Right atrium auricular region (tissue), 2 donors: Measurements from ENCODE around the gene GTF2IRD1. TPM values are rescaled to one million over a fixed set of nuclear protein-coding genes. Genes with fewer than 3 reads are reported as not detected.
"Not testable (repeated sequence)": the region's sequence is repeated elsewhere in the genome, so short reads cannot be mapped to it uniquely, and the experiment has no call there.

Experiments
- DNase-seq: peaks from one replicate; pipeline ENCODE4 v3.0.0-alpha.2; 2019; ENCODE audit warnings: low spot score
- H3K27ac ChIP-seq, 2 donors: fragments of 200-600 bp; sonication (generic); 1 replicate in 1 of 2; 2 replicates in 1 of 2; pipeline ENCODE4 v1.5.1; 2016 to 2019
- H3K27me3 ChIP-seq, 2 donors: fragments of 200-600 bp; sonication (generic); one replicate each; pipeline versions ENCODE4 v1.5.1 to v1.6.0; 2017 to 2019
- H3K36me3 ChIP-seq: fragments of 200-600 bp; sonication (generic); one replicate; pipeline ENCODE4 v1.5.1; 2016
- H3K4me1 ChIP-seq, 2 donors: fragments of 200-600 bp; sonication (generic); one replicate each; pipeline versions ENCODE4 v1.5.1 to v1.6.0; 2017 to 2019
- H3K4me3 ChIP-seq, 2 donors: fragments of 200-600 bp; sonication (generic); 1 replicate in 1 of 2; 2 replicates in 1 of 2; pipeline ENCODE4 v1.5.1; 2017 to 2019; ENCODE audit warnings: mild to moderate bottlenecking in 1 of 2, moderate library complexity in 1 of 2
- H3K9me3 ChIP-seq, 2 donors: fragments of 200-600 bp; sonication (generic); one replicate each; pipeline ENCODE4 v1.5.1; 2019
- CTCF ChIP-seq, 2 donors: fragments of 200-600 bp; sonication (generic); IDR thresholded peaks; one replicate each; pipeline ENCODE4 v1.5.1; 2019; ENCODE audit warnings: antibody characterized with exemption in 2 of 2
- total RNA-seq, 2 donors: library from RNA; depleted of rRNA; stranded (reverse); fragments of >200 nt; gene quantifications; one replicate each; pipeline ENCODE4 v1.1.0, GENCODE V29; 2016

The GTF2IRD1 gene
- total RNA-seq, 2 donors from 2014 or later = 15.6 to 16.5 TPM

- H3K9me3 ChIP-seq = no peaks in the 10 kb centered on the region
- no peak for TF ChIP-seq CTCF (IDR thresholded peaks at IDR 0.05)
- peak overlapping the region; percentile 80 to 91 for H3K27ac ChIP-seq
- H3K4me3 ChIP-seq = no peak overlapping the region
- peaks cover 34% of the 10 kb centered on the region for H3K36me3 ChIP-seq
- H3K4me1 ChIP-seq = peaks cover 0 to 16% of the 10 kb centered on the region in 2 donors
- no peak for DNase-seq
- no peaks in the 10 kb centered on the region for H3K27me3 ChIP-seq
Observed at GRCh38 chr7:74535951-74536356, 82.2 kb downstream of the GTF2IRD1 start.

GRCh38 chr7:74541937-74542336, 88.2 kb downstream of the GTF2IRD1 start:
- Histone ChIP-seq H3K27ac (peak overlapping the region; percentile 53 to 55), H3K36me3 (peaks cover 45% of the 10 kb centered on the region)
- H3K4me1 ChIP-seq, H3K27me3 ChIP-seq, DNase-seq, H3K4me3 ChIP-seq, H3K9me3 ChIP-seq: not testable (repeated sequence)

- Histone ChIP-seq H3K27ac (peak overlapping the region in 1 of 2 donors; percentile 53), H3K36me3 (peaks cover 48% of the 10 kb centered on the region), H3K27me3 (no peaks in the 10 kb centered on the region), H3K4me3 (no peak overlapping the region), H3K9me3 (peaks cover 0 to 5% of the 10 kb centered on the region in 2 donors), H3K4me1 (peaks cover 0 to 7% of the 10 kb centered on the region in 2 donors)
- DNase-seq = peak; percentile 65
- TF ChIP-seq CTCF (IDR thresholded peaks at IDR 0.05) = no peak
Observed at GRCh38 chr7:74542558-74543117, 88.9 kb downstream of the GTF2IRD1 start.

- Histone ChIP-seq H3K4me3 (no peak overlapping the region), H3K27me3 (no peaks in the 10 kb centered on the region), H3K9me3 (peaks cover 0 to 5% of the 10 kb centered on the region in 2 donors), H3K27ac (no peak overlapping the region), H3K36me3 (peaks cover 30% of the 10 kb centered on the region), H3K4me1 (peaks cover 0 to 7% of the 10 kb centered on the region in 2 donors)
- peak in 1 of 2 donors; percentile 43 for TF ChIP-seq CTCF (IDR thresholded peaks at IDR 0.05)
- DNase-seq = no peak
Observed at GRCh38 chr7:74544706-74545469, 91.2 kb downstream of the GTF2IRD1 start.

GRCh38 chr7:74545921-74546320, 92.2 kb downstream of the GTF2IRD1 start:
- no peak overlapping the region for H3K27ac ChIP-seq
- no peak for DNase-seq
- peaks cover 30% of the 10 kb centered on the region for H3K36me3 ChIP-seq
- no peak overlapping the region for H3K4me3 ChIP-seq
- H3K4me1 ChIP-seq = peaks cover 0 to 7% of the 10 kb centered on the region in 2 donors
- peaks cover 0 to 5% of the 10 kb centered on the region in 2 donors for H3K9me3 ChIP-seq
- no peak for TF ChIP-seq CTCF (IDR thresholded peaks at IDR 0.05)
- H3K27me3 ChIP-seq = no peaks in the 10 kb centered on the region

- Histone ChIP-seq H3K27ac (peak overlapping the region; percentile 67 to 77), H3K4me1 (peaks cover 0 to 16% of the 10 kb centered on the region in 2 donors), H3K36me3 (peaks cover 12% of the 10 kb centered on the region)
- DNase-seq, H3K9me3 ChIP-seq, H3K4me3 ChIP-seq, H3K27me3 ChIP-seq: not testable (repeated sequence)
Observed at GRCh38 chr7:74553596-74554012, 99.9 kb downstream of the GTF2IRD1 start.
